ENCODE measurements around the gene ARFGAP1.
"Not testable (repeated sequence)": the region's sequence is repeated elsewhere in the genome, so short reads cannot be mapped to it uniquely, and the experiment has no call there.

The ARFGAP1 gene

DNA sequence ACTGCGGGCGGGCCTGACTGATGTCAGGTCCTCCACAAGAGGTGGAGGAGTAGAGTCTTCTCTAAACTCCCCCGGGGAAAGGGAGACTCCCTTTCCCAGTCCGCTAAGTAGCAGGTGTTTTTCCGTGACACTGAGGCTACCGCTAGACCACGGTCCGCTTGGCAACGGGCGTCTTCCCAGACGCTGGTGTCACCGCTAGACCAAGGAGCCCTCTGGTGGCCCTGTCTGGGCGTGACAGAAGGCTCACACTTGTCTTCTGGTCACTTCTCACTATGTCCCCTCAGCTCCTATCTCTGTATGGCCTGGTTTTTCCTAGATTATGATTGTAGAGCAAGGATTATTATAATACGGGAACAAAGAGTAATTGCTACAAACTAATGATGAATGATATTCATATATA lies 21.3 kb upstream of the ARFGAP1 start:
- not testable (repeated sequence) for H3K4me2 ChIP-seq (ENCODE audit: low read length); H3K4me3 ChIP-seq (ENCODE audit: low read length); H3K4me1 ChIP-seq (ENCODE audit: control insufficient read depth, low read length); H3F3A ChIP-seq (ENCODE audit: control insufficient read depth, insufficient read depth); H3K36me3 ChIP-seq (ENCODE audit: control insufficient read depth, low read length); H4K20me1 ChIP-seq (ENCODE audit: control insufficient read depth, insufficient read depth, low read depth, low read length); H3K9me3 ChIP-seq (ENCODE audit: control insufficient read depth, insufficient read depth, low read length); H3K79me2 ChIP-seq (ENCODE audit: control insufficient read depth, low read length); H3K9me2 ChIP-seq (replicated peaks; ENCODE audit: control insufficient read depth, low read length); H3K27ac ChIP-seq (ENCODE audit: low read depth, low read length)
- H3K27me3 ChIP-seq (ENCODE audit: control insufficient read depth, low read length), result peaks cover 17% of the 10 kb centered on the region
- TF ChIP-seq CTCF (IDR thresholded peaks at IDR 0.05; ENCODE audit: low read depth, low read length, poor library complexity, severe bottlenecking), result peak; percentile 22

GRCh38 chr20:63252284-63252711 lies 20.3 kb upstream of the ARFGAP1 start:
- no peak overlapping the region for H3K4me3 ChIP-seq (ENCODE audit: low read length)

GRCh38 chr20:63253065-63253437 lies 19.6 kb upstream of the ARFGAP1 start:
- no peaks in the 10 kb centered on the region for H3K9me3 ChIP-seq (ENCODE audit: control insufficient read depth, insufficient read depth, low read length)
- TF ChIP-seq CTCF (IDR thresholded peaks at IDR 0.05; ENCODE audit: low read depth, low read length, poor library complexity, severe bottlenecking), result no peak
- TF ChIP-seq EZH2phosphoT487 (IDR thresholded peaks at IDR 0.05; ENCODE audit: borderline replicate concordance, low read length), result no peak
- H3K9me2 ChIP-seq (replicated peaks; ENCODE audit: control insufficient read depth, low read length), result no peaks in the 10 kb centered on the region
- H3K27me3 ChIP-seq (ENCODE audit: control insufficient read depth, low read length), result peaks cover 17% of the 10 kb centered on the region
- no peaks in the 10 kb centered on the region for H3K36me3 ChIP-seq (ENCODE audit: control insufficient read depth, low read length)
- peaks cover 6% of the 10 kb centered on the region; the same call in 1 of the 2 replicates for H4K20me1 ChIP-seq (ENCODE audit: control insufficient read depth, insufficient read depth, low read depth, low read length)
- H3K4me3 ChIP-seq (ENCODE audit: low read length), result no peak overlapping the region
- H3K79me2 ChIP-seq (ENCODE audit: control insufficient read depth, low read length), result no peaks in the 10 kb centered on the region
- H3K27ac ChIP-seq (ENCODE audit: low read depth, low read length), result no peak overlapping the region
- H3F3A ChIP-seq (ENCODE audit: control insufficient read depth, insufficient read depth), result no peaks in the 10 kb centered on the region
- no peaks in the 10 kb centered on the region for H3K4me1 ChIP-seq (ENCODE audit: control insufficient read depth, low read length)
- H3K4me2 ChIP-seq (ENCODE audit: low read length), result no peak overlapping the region

More at GRCh38 chr20:63252284-63252711, 20.3 kb upstream of the ARFGAP1 start:
- Histone ChIP-seq H3K27me3 (ENCODE audit: control insufficient read depth, low read length) (peaks cover 17% of the 10 kb centered on the region), H3K9me2 (replicated peaks; ENCODE audit: control insufficient read depth, low read length) (no peaks in the 10 kb centered on the region), H3K4me1 (ENCODE audit: control insufficient read depth, low read length) (no peaks in the 10 kb centered on the region), H3K27ac (ENCODE audit: low read depth, low read length) (no peak overlapping the region), H3K4me2 (ENCODE audit: low read length) (no peak overlapping the region), H3K79me2 (ENCODE audit: control insufficient read depth, low read length) (no peaks in the 10 kb centered on the region), H3F3A (ENCODE audit: control insufficient read depth, insufficient read depth) (no peaks in the 10 kb centered on the region), H3K9me3 (ENCODE audit: control insufficient read depth, insufficient read depth, low read length) (no peaks in the 10 kb centered on the region), H4K20me1 (ENCODE audit: control insufficient read depth, insufficient read depth, low read depth, low read length) (peaks cover 6% of the 10 kb centered on the region; the same call in 1 of the 2 replicates), H3K36me3 (ENCODE audit: control insufficient read depth, low read length) (no peaks in the 10 kb centered on the region)
- no peak for TF ChIP-seq EZH2phosphoT487 (IDR thresholded peaks at IDR 0.05; ENCODE audit: borderline replicate concordance, low read length)
- no peak for TF ChIP-seq CTCF (IDR thresholded peaks at IDR 0.05; ENCODE audit: low read depth, low read length, poor library complexity, severe bottlenecking)

Data from DOHH2 (cell line).